ENCODE results near the gene CORO7.

- TF ChIP-seq CTCF (IDR thresholded peaks at IDR 0.05; ENCODE audit: low read depth, low read length) (no peak), EZH2phosphoT487 (IDR thresholded peaks at IDR 0.05; ENCODE audit: low read depth) (no peak)
These were observed 16.8 kb upstream of the CORO7 start for GRCh38 chr16:4433228-4433627.

All from OCI-LY3 (cell line).